Activated CD4-positive, alpha-beta T cell treated with anti-CD3 and anti-CD28 coated beads, Interleukin-2, amount 50 U/mL, for 24 hours (primary cell): ENCODE data around the gene AUTS2.

Experiments
- DNase-seq, 2 donors: peaks; one replicate each; pipeline ENCODE4 v3.0.0-alpha.2; 2020; ENCODE audit warnings: low read depth in 1 of 2, low spot score in 1 of 2

Gene AUTS2

DNA sequence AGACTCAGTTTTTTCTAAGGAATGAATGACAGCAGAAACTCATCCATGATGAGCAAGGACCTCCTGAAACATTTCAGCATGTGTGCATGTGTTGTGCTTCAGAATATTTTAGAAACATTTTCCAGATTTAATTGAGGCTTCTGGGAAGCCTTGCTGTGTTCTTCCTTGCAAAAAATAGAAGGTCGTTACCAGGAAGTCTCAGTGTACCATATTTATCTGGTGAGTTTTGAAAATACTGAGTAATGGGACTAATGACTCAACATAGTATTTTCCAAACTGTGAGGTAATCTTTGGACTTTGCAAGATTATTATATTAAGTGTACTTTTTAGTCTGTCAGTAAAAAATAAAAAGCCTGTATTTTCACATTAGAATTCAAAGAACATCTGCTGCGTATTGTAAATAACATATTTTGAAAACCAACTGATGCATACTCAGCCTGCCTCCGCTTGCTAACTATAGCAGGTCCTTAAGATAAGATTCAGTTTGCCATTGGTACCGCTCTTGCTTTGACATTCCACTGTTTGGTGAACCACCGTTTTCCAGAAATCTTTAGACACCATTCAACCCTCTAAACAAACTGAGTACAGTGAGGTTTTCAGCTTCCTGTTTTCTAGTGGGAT lies 794.1 kb downstream of the AUTS2 start:
- DNase-seq = no peak

DNA sequence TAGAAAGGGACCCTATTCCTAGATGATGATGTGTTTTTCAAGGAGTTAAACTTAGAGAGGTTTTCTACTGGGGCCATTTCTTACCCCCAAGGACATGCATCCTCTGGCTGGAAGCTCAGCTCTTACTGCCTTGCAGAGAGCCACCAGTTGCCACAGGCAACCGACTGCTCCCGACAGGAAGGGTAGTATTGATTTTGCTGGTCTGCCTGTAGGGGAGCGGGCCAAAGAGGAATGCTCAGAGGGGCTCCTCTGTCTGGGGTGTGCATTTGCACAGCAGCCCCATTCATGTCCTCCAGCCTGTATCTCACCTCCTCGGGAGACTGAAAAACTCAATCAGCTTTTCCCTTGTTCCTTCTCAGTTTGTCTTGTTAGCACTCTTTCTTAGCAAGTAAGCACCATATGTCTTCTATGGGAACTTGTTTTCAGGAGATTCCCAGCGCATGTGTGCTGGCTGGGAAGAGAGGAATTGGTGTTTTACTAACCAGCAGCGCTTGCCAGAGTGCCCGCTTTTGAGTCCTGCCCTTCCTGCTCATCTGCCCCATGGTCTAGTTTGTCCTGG lies 794.7 kb downstream of the AUTS2 start:
- DNase-seq = no peak

DNA sequence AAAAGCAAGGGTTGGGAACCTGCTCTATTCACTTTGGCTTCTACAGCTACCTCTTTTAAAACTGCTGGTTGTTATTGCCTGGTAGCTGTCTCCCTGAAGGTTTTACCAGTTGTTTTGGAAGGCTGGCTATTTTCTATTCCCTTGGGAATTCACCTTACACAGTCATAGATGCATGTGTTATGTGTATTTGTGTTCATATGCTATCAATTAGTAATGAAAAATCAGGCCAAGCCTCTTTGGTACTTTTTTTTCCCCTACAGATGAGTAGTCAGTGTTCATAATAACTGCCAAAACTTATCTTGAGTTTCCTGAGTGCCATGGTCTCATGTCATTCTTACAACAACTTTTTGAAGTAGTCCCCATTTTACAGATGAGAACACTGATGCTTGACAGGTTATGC lies 795.7 kb downstream of the AUTS2 start:
- no peak for DNase-seq

GRCh38 chr7:70400829-70401380 lies 802.6 kb downstream of the AUTS2 start:
- no peak for DNase-seq

- no peak for DNase-seq
Measured at GRCh38 chr7:70402069-70402468, 803.8 kb downstream of the AUTS2 start.

- no peak for DNase-seq
Measured at GRCh38 chr7:70405241-70405640, 807.0 kb downstream of the AUTS2 start.

DNA sequence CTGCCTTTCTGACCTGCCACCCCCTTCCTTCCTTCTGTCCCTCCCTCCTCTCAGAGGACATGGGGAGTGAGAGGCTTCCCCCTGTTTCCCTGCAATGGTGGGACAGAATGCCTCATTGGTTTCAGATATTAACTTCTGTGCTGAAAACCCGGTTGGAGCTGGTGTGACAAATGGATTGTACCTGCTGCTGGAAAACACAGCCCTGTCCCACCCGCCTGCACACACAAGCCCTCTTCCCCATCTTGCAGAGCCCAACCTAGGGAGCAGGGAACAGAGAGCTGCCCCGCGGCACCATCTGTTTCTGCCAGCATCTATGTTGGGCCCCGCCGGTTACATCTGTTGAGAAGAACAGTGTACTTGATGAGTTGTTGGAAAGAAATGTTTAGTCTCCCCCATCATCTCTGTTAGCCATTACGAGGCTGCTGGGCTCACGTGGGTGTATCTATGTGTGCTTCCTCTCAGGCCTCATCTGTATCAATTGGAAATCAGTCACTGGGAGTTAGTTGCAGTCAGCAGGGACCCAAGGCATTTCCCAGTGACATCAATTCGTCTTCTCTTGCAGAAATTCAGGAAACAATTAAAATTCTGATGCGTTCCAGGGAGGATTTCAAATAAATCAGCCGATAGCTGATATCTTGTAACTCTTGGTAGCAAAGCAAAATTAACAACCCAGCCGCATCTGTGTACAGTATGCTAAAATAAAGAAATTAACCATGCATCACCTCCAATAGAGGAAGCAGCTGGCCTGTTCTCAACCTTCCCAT lies 808.1 kb downstream of the AUTS2 start:
- no peak for DNase-seq

DNA sequence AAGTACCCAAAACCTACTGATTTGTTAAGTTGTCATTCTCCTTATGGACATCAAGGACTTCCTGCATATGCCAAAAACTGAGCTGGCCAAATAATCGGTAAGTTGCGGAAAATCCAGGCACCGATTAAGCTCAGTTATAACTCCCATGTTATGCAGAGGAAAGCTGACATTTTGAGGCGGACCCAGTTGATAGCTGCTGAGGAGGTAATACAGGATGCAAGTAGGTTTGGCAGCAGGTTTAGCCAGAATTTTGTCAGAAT lies 808.6 kb downstream of the AUTS2 start:
- no peak for DNase-seq

GRCh38 chr7:70408477-70408876 lies 810.2 kb downstream of the AUTS2 start:
- DNase-seq = no peak

DNA sequence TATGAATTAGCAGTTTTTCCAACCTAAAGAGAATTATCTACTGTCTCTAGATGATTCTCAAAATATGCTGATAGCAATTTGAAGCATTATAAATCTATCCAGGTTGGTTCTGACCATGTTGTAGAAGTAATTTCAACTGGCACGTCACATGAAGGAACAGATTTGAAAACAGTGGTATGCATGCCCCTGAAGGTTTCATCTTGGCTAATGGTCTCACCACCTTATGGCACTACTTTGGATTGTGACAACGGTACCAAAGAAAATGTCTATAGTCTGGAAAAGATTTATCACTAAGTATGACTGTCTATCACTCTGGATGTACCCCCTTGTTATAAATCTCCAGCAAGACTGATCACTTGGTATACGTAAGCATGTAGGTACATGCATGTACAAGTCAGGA lies 810.6 kb downstream of the AUTS2 start:
- DNase-seq = no peak

GRCh38 chr7:70410134-70410750 lies 812.0 kb downstream of the AUTS2 start:
- no peak for DNase-seq

- no peak for DNase-seq
Measured at GRCh38 chr7:70414368-70414767, 816.1 kb downstream of the AUTS2 start.

- no peak for DNase-seq
Measured at GRCh38 chr7:70415179-70415972, 817.1 kb downstream of the AUTS2 start.

GRCh38 chr7:70416347-70416985 lies 818.2 kb downstream of the AUTS2 start:
- no peak for DNase-seq

- no peak for DNase-seq
Measured at GRCh38 chr7:70416986-70417655, 818.8 kb downstream of the AUTS2 start.

DNA sequence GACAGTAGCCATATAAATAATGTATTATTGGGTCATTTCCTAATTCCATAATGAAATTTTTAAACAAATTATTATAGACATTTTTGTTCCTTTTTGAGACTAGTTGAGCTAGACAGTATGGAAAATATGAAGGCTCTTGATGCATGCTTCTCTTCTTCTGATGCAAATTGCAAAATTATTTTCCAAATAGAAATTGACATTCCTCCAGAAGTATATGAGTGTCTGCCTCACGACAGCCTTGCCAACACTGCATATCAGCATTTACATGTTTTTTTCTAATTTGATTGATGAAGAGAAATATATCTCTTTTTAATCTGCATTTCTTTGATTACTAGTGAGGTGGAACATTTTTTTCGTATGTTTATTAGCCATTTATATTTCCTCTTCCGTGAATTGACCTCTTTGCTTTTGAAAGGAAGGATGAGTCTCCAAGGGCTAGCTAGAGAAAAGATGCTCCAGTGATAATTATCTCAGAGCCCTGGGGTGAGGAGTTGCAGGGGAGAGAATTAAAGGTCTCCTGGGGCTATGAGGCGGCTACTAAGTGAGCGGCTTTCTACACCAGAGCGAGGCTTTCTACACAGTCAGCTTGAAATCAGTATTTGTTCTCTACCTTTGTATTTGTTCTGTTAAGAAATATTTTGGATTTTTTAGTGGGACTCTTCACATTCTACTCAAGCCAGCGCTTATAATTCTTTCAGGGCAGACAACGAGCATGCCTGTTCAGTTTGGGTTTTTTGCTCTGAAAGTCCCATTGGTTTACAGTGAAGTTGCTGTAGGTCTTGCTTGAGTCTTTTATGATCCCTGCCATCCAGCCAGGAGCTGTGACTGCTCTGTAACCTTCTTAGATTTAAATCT lies 821.5 kb downstream of the AUTS2 start:
- DNase-seq = no peak

- DNase-seq = no peak
Measured at GRCh38 chr7:70420381-70420662, 822.0 kb downstream of the AUTS2 start.

- DNase-seq = no peak
Measured at GRCh38 chr7:70421319-70421718, 823.0 kb downstream of the AUTS2 start.

- no peak for DNase-seq
Measured at GRCh38 chr7:70426249-70426880, 828.1 kb downstream of the AUTS2 start.
